ENCODE data around the gene ZFYVE19. TPM values are rescaled to one million over a fixed set of nuclear protein-coding genes. Genes with fewer than 3 reads are reported as not detected.
A peak's percentile ranks its signal among the peaks of the same experiment; 100 is the strongest.

Gene ZFYVE19
- total RNA-seq, 2 donors from 2014 or later, result 27.0 to 29.3 TPM

DNA sequence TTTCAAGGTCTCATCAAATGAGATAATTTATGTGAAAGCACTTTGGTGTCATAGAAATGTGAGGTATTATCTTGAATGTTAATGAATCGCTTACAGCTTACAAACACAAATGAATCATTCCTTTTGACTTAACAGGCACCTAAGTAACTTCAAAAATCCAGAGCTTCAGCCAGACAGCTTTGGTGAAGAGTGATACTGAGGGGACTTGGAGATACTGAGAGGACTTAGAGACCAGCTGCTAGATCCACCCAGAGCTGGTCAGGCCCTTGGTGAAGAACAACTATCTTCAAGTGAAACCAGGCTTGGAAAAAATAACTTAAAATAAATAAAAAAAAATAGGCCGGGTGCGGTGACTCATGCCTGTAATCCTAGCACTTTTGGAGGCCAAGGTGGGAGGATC is 16.2 kb upstream of the ZFYVE19 start:
- 40 to 41% methylated on average over 3 of the region's 3 CpGs for WGBS, 2 donors
- no peak overlapping the region for H3K4me3 ChIP-seq
- no peaks in the 10 kb centered on the region for H3K27me3 ChIP-seq
- TF ChIP-seq POLR2A (IDR thresholded peaks at IDR 0.05), result no peak
- TF ChIP-seq, protein P1, sequence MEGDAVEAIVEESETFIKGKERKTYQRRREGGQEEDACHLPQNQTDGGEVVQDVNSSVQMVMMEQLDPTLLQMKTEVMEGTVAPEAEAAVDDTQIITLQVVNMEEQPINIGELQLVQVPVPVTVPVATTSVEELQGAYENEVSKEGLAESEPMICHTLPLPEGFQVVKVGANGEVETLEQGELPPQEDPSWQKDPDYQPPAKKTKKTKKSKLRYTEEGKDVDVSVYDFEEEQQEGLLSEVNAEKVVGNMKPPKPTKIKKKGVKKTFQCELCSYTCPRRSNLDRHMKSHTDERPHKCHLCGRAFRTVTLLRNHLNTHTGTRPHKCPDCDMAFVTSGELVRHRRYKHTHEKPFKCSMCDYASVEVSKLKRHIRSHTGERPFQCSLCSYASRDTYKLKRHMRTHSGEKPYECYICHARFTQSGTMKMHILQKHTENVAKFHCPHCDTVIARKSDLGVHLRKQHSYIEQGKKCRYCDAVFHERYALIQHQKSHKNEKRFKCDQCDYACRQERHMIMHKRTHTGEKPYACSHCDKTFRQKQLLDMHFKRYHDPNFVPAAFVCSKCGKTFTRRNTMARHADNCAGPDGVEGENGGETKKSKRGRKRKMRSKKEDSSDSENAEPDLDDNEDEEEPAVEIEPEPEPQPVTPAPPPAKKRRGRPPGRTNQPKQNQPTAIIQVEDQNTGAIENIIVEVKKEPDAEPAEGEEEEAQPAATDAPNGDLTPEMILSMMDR (IDR thresholded peaks at IDR 0.05), result no peak
- intact Hi-C loops (cut with DNase I), result no loop called here
- H3K36me3 ChIP-seq (replicated peaks in 1 of 2; ENCODE audit: insufficient read depth in 1 of 2, low read depth in 2 of 2), result no peaks in the 10 kb centered on the region
- DNase-seq, result no peak
- no peak for ATAC-seq
- peaks cover 72% of the 10 kb centered on the region for H3K4me1 ChIP-seq
- no peaks in the 10 kb centered on the region for H3K9me3 ChIP-seq
- peak overlapping the region in 1 of 4 donors; percentile 60 for H3K27ac ChIP-seq

DNA sequence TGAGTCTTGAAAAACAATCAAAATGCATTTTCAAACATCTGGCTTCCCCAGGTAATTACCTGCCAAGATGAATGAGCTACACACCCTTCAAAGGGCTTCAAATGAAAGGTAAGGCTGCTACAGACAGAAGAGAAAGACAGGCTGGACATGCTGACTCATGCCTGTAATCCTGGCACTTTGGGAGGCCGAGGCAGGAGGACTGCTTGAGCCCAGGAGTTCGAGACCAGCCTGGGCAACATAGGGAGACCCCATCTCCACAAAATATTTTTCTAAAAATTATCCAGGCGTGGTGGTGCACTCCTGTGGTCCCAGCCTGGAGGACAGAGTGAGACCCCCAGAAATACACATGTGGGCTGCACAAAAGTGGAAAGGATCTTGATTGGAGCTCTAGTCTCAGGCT is 14.5 kb upstream of the ZFYVE19 start:
- H3K4me3 ChIP-seq, result no peak overlapping the region
- H3K4me1 ChIP-seq, result peaks cover 56% of the 10 kb centered on the region
- intact Hi-C loops (cut with DNase I), result no loop called here
- H3K27me3 ChIP-seq, result no peaks in the 10 kb centered on the region
- H3K9me3 ChIP-seq, result no peaks in the 10 kb centered on the region
- no peak for DNase-seq
- TF ChIP-seq, protein P1 (IDR thresholded peaks at IDR 0.05), result no peak
- no peak for TF ChIP-seq POLR2A (IDR thresholded peaks at IDR 0.05)
- no peak for ATAC-seq
- no peaks in the 10 kb centered on the region for H3K36me3 ChIP-seq (replicated peaks in 1 of 2; ENCODE audit: insufficient read depth in 1 of 2, low read depth in 2 of 2)
- 94 to 97% methylated on average over 3 of the region's 3 CpGs for WGBS, 2 donors
- H3K27ac ChIP-seq, result no peak overlapping the region

DNA sequence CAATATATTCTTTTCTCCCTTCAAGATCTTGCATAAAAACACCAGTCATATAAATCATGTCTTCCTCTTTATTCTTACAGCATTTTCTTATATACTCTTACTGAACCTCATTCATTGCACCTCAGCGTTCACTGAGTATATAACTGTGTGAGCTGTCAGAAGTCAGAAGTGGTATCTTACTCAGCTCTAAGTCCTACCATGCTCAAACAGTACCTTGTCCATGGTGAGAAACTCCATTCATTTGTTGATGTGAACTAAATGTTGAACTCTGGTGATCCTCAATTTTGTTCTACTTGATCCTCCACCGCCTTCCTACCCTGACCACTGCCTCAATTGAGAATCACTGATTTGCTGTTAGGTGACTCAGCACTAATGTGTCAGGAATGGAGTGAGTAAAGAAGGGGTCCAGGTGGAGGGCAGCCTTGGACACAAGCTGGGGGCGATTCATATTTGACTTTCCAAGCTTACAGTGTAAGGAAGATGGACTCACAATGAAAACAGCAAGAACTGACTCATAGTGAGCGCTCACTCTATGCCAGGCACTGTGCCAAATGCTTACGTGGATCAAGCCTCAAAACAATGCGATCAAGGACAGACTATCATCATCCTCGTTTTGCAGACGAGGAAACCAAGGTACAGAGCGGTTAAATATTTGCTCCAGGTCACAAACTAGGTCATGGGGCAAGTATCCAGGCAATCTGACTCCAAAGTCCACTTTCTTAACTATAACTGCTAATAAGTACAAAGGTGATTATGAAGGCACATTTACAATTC is 13.5 kb upstream of the ZFYVE19 start:
- Histone ChIP-seq H3K4me1 (peaks cover 46% of the 10 kb centered on the region), H3K4me3 (no peak overlapping the region), H3K9me3 (no peaks in the 10 kb centered on the region), H3K27me3 (no peaks in the 10 kb centered on the region), H3K27ac (peak overlapping the region; percentile 1 to 68 (median 45)), H3K36me3 (replicated peaks in 1 of 2; ENCODE audit: insufficient read depth in 1 of 2, low read depth in 2 of 2) (no peaks in the 10 kb centered on the region)
- TF ChIP-seq POLR2A (IDR thresholded peaks at IDR 0.05), result no peak
- intact Hi-C loops (cut with DNase I), result no loop called here
- 34 to 35% methylated on average over 9 of the region's 9 CpGs for WGBS, 2 donors
- ATAC-seq (peak; percentile 82), DNase-seq (peak; percentile 70 to 83 (median 76))

DNA sequence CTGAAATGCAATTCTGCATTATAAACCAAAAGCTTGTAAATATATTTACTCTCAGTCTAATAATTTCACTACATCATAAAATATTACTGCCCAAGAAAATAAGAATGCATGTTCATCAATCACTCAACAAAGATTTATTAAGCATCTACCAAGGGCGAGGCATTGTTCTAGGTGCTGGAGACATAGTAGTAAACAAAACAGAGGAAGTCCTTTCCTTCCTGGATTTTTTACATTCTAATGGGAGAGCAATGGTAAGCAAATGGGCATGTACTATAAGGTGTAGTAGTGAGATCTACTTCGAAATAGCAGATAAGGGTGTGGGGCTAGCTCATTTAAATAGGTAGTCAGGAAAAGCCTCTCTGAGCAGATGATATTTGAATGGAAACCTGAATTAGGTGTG is 10.8 kb upstream of the ZFYVE19 start:
- ATAC-seq (no peak), DNase-seq (no peak)
- Histone ChIP-seq H3K27ac (peak overlapping the region in 1 of 4 donors; percentile 3), H3K27me3 (no peaks in the 10 kb centered on the region), H3K4me1 (peaks cover 25% of the 10 kb centered on the region), H3K36me3 (replicated peaks in 1 of 2; ENCODE audit: insufficient read depth in 1 of 2, low read depth in 2 of 2) (no peaks in the 10 kb centered on the region), H3K4me3 (no peak overlapping the region), H3K9me3 (no peaks in the 10 kb centered on the region)
- 51 to 70% methylated on average over 2 of the region's 2 CpGs for WGBS, 2 donors
- intact Hi-C loops (cut with DNase I), result no loop called here
- TF ChIP-seq, protein P1 (IDR thresholded peaks at IDR 0.05), result no peak
- TF ChIP-seq POLR2A (IDR thresholded peaks at IDR 0.05), result no peak

DNA sequence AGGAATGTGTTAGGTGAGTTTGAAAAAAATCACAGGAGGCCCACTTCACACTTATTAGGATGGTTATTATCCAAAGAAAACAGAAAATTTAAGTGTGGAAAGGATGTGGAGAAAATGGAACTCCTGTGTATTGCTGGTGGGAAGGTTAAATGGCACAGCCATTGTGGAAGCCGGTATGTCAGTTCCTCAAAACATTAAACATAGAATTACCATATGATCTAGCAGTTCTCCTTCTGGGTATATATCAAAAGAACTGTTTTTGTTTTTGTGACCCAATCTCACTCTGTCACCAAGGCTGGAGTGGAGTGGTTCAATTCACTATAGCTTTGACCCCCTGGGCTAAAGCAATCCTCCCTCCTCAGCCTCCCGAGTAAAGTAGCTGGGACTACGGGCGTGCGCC is 10.4 kb upstream of the ZFYVE19 start:
- Histone ChIP-seq H3K9me3 (no peaks in the 10 kb centered on the region), H3K4me1 (peaks cover 21% of the 10 kb centered on the region), H3K27me3 (no peaks in the 10 kb centered on the region), H3K4me3 (no peak overlapping the region), H3K27ac (peak overlapping the region in 1 of 4 donors; percentile 3), H3K36me3 (replicated peaks in 1 of 2; ENCODE audit: insufficient read depth in 1 of 2, low read depth in 2 of 2) (no peaks in the 10 kb centered on the region)
- intact Hi-C loops (cut with DNase I), result no loop called here
- TF ChIP-seq POLR2A (IDR thresholded peaks at IDR 0.05), result no peak
- TF ChIP-seq, protein P1 (IDR thresholded peaks at IDR 0.05), result no peak
- WGBS, 2 donors, result 91 to 93% methylated on average over 5 of the region's 5 CpGs
- ATAC-seq, result no peak
- DNase-seq, result no peak
